ENCODE results near the gene IQCM. TPM values are rescaled to one million over a fixed set of nuclear protein-coding genes. Genes with fewer than 3 reads are reported as not detected.

Gene IQCM
- total RNA-seq, 1 donor from 2014 or later = not detected

DNA sequence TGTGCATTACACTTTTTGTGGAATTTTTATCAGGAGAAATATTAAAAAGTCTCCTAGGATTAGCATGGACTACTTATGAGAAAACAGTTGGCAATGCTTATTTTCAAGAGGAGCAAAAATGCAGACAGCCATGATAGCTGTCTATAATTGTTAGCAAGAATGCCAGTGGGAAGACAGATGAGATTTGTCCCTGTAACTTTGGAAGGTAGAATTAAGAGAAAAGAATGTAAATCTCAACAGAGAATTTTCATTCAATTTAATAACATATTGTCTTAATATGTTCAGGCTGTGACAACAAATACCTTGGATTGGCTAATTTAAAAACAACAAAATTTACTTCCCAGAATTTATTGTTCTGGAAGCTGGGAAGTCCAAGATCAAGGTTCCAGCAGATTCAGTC is 349.2 kb downstream of the IQCM start:
- H3K4me1 ChIP-seq = no peaks in the 10 kb centered on the region
- H3K27ac ChIP-seq = no peak overlapping the region
- TF ChIP-seq, protein P1, sequence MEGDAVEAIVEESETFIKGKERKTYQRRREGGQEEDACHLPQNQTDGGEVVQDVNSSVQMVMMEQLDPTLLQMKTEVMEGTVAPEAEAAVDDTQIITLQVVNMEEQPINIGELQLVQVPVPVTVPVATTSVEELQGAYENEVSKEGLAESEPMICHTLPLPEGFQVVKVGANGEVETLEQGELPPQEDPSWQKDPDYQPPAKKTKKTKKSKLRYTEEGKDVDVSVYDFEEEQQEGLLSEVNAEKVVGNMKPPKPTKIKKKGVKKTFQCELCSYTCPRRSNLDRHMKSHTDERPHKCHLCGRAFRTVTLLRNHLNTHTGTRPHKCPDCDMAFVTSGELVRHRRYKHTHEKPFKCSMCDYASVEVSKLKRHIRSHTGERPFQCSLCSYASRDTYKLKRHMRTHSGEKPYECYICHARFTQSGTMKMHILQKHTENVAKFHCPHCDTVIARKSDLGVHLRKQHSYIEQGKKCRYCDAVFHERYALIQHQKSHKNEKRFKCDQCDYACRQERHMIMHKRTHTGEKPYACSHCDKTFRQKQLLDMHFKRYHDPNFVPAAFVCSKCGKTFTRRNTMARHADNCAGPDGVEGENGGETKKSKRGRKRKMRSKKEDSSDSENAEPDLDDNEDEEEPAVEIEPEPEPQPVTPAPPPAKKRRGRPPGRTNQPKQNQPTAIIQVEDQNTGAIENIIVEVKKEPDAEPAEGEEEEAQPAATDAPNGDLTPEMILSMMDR (IDR thresholded peaks at IDR 0.05) = no peak
- intact Hi-C loops (cut with DNase I) = no loop called here
- H3K36me3 ChIP-seq = no peaks in the 10 kb centered on the region
- H3K4me3 ChIP-seq = no peak overlapping the region
- H3K27me3 ChIP-seq = no peaks in the 10 kb centered on the region
- ATAC-seq (no peak), DNase-seq (no peak)
- no peaks in the 10 kb centered on the region for H3K9me3 ChIP-seq

DNA sequence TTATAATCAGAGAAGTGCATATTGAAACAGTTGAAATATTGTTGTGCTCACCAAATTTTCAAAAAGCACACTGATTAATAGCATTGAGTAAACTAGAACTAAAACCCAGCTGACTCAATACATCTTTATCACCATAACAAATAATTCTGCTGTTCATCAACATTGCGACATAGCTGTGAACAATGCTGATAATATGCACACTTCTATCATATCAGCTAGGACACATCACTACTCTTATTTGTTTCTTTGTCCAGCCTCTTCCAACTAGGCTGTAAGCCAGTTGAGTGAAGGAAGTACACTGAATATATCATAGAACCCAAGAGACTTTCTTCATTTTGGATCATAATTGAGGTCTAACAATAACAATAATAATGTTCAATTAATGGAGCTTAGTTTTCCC is 349.7 kb downstream of the IQCM start:
- DNase-seq (no peak), ATAC-seq (no peak)
- no peak overlapping the region for H3K4me3 ChIP-seq
- no peaks in the 10 kb centered on the region for H3K27me3 ChIP-seq
- H3K9me3 ChIP-seq = no peaks in the 10 kb centered on the region
- no peaks in the 10 kb centered on the region for H3K36me3 ChIP-seq
- TF ChIP-seq, protein P1 (IDR thresholded peaks at IDR 0.05) = no peak
- intact Hi-C loops (cut with DNase I) = no loop called here
- no peak overlapping the region for H3K27ac ChIP-seq
- H3K4me1 ChIP-seq = no peaks in the 10 kb centered on the region

DNA sequence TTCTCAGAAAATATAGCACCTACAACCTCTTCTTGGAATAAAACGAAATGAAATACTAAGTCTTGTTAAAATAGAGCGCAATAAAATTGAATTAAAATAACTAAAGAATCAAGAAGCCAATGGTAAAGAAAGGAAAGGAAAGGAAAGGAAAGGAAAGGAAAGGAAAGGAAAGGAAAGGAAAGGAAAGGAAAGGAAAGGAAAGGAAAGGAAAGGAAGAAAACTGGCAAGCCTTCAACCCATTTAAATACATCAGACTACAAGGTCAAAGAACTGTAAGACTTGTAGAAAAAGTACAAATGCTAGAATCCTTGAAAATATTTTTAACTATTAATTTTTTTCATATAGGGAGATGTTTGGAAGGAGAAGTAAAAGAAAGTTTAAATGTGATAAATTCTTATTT is 372.1 kb downstream of the IQCM start:
- intact Hi-C loops (cut with DNase I) = no loop called here
- Histone ChIP-seq H3K4me3 (no peak overlapping the region), H3K9me3 (no peaks in the 10 kb centered on the region), H3K27ac (no peak overlapping the region), H3K27me3 (no peaks in the 10 kb centered on the region), H3K36me3 (no peaks in the 10 kb centered on the region), H3K4me1 (no peaks in the 10 kb centered on the region)
- TF ChIP-seq, protein P1 (IDR thresholded peaks at IDR 0.05) = no peak
- no peak for DNase-seq
- ATAC-seq = no peak

DNA sequence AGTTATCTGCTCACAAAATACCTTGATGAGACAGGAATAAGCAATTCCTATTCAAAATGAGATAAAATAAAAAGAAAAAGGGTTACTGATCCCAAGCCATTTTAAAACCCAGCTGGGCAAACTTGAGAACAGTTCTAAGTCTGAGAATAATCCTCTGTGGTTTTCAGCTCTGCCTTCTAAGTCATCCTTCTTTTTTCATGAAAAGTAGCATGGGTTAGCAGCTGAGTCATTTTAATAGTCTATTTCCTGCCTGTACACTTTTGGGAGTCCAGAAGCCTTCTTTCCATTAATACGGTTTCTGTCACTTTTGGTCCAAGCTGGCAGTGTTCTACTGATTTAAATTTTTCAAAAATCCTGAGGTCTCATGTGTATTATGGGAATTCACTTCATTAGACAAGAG is 374.3 kb downstream of the IQCM start:
- no peaks in the 10 kb centered on the region for H3K36me3 ChIP-seq
- no peaks in the 10 kb centered on the region for H3K27me3 ChIP-seq
- TF ChIP-seq, protein P1 (IDR thresholded peaks at IDR 0.05) = no peak
- no peak overlapping the region for H3K4me3 ChIP-seq
- H3K27ac ChIP-seq = no peak overlapping the region
- H3K4me1 ChIP-seq = no peaks in the 10 kb centered on the region
- ATAC-seq = no peak
- DNase-seq = no peak
- H3K9me3 ChIP-seq = no peaks in the 10 kb centered on the region
- intact Hi-C loops (cut with DNase I) = no loop called here

DNA sequence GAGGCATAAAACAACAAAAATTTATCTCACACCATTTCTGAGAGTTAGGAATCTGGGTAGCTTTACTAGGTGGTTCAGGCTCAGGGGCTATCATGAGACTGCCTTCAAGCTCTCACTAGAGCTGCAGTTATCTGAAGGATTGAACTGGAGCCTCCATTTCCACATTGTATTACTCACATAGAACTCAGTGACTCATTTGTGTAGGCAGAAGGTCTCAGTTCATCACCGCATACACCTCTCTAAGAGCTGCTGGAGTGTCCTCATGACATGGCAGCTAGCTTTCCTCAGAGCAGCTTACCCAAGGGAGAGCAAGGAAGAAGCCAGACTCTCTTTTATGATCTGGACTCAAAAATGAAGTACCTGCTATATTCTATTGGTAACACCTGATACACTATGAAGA is 389.2 kb downstream of the IQCM start:
- H3K27ac ChIP-seq = no peak overlapping the region
- intact Hi-C loops (cut with DNase I) = no loop called here
- TF ChIP-seq, protein P1 (IDR thresholded peaks at IDR 0.05) = no peak
- no peaks in the 10 kb centered on the region for H3K9me3 ChIP-seq
- DNase-seq = no peak
- no peak for ATAC-seq
- no peaks in the 10 kb centered on the region for H3K27me3 ChIP-seq
- H3K4me1 ChIP-seq = no peaks in the 10 kb centered on the region
- H3K36me3 ChIP-seq = no peaks in the 10 kb centered on the region
- no peak overlapping the region for H3K4me3 ChIP-seq

DNA sequence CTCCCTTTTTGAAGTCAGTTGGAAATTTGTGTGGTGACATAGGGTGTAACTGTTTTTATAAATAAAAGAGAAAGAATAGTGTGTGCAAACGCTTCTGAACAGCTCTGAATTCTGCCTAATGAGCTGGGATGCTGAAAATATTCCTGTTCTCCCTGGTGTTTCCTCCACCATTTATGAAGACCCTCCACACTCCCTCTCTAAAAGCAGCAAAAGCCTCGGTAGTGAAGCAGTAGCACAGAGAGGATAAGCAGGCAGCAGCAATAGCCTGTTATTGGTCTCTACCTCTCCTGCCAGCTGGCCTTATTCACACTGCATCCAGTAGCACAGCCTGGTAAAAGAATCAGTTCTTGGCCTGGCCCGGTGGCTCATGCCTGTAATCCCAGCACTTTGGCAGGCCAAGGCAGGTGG is 406.1 kb downstream of the IQCM start:
- Histone ChIP-seq H3K36me3 (no peaks in the 10 kb centered on the region), H3K9me3 (no peaks in the 10 kb centered on the region), H3K27me3 (no peaks in the 10 kb centered on the region), H3K4me3 (no peak overlapping the region), H3K4me1 (no peaks in the 10 kb centered on the region), H3K27ac (no peak overlapping the region)
- TF ChIP-seq, protein P1 (IDR thresholded peaks at IDR 0.05) = no peak
- DNase-seq (no peak), ATAC-seq (no peak)
- intact Hi-C loops (cut with DNase I) = no loop called here
